ENCODE measurements around the gene SHMT1. TPM values are rescaled to one million over a fixed set of nuclear protein-coding genes. Genes with fewer than 3 reads are reported as not detected.
A peak's percentile ranks its signal among the peaks of the same experiment; 100 is the strongest.

The SHMT1 gene
- polyA plus RNA-seq, 3 donors: 4.2 to 17.9 (median 16.6) TPM

DNA sequence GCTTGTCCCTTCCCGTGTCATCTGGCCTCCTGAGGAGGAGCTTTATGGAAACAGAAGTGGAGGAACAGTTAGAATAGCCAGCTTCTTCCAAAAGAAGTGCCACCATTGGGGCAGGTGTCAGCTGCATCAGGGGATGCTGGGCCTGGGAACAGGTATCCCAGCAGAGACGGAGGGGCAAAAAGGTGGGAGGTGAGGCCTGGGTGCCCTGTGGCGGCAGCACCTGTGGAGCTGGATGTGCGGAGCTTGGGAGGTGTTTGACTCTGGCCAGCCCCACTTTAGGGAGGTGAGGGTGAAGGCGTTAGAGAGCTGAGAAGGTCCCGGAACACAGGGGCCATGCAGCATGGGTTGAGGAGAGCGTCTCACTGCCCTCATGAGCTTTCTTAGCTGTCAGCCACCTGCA lies 43.0 kb downstream of the SHMT1 start:
- peaks cover 97% of the 10 kb centered on the region for H4K20me1 ChIP-seq (ENCODE audit: insufficient read depth, low read length)

DNA sequence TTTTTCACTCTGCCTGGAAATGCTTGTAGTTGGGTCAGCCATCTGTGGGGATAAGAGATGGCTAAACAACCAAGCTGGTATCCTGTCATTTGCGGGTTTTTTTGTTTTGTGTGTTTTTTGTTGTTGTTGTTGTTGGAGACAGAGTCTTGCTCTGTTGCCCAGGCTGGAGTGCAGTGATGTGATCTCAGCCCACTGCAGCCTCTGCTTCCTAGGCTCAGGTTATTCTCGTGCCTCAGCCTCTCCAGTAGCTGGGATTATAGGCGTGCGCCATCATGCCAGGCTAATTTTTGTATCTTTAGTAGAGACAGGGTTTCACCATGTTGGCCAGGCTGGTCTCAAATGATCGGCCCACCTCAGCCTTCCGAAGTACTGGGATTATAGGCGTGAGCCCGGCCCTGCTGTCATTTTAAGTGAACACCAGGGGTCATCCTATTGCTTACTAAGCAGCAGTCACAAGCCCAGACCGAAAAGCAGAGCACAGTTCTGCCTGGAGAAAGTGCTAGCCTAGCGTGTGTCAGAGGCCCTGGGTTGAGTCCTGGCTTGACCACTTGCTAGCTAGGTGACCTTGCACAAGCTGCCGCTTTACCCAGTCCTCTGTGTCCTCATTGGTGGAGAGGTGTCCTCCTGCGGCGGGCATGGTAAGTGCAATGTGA lies 43.6 kb downstream of the SHMT1 start:
- Histone ChIP-seq H2AFZ (ENCODE audit: insufficient read depth, low read depth, low read length, poor library complexity, severe bottlenecking) (no peak overlapping the region), H3K4me2 (replicated peaks; ENCODE audit: extremely low read depth, low read length, poor library complexity, severe bottlenecking) (peak overlapping the region; percentile 69), H3K9ac (ENCODE audit: insufficient read depth, low read length, poor library complexity, severe bottlenecking) (peak overlapping the region; percentile 9), H3K36me3 (replicated peaks in 1 of 2; ENCODE audit: control insufficient read depth in 1 of 2, insufficient read depth in 2 of 2, low read length in 2 of 2) (peaks cover 47 to 59% of the 10 kb centered on the region in 2 donors), H3K4me3 (replicated peaks in 1 of 3; ENCODE audit: low read depth in 2 of 3, low read length in 3 of 3) (peak overlapping the region in 1 of 3 experiments; percentile 88), H3K9me3 (replicated peaks in 1 of 2; ENCODE audit: control insufficient read depth in 1 of 2, insufficient read depth in 1 of 2, low read length in 2 of 2) (no peaks in the 10 kb centered on the region), H3K4me1 (ENCODE audit: control insufficient read depth in 1 of 2, insufficient read depth in 2 of 2, low read length in 2 of 2) (peaks cover 57 to 67% of the 10 kb centered on the region in 2 donors), H3K79me2 (ENCODE audit: insufficient read depth, low read length) (peaks cover 96% of the 10 kb centered on the region), H4K20me1 (ENCODE audit: insufficient read depth, low read length) (peaks cover 91% of the 10 kb centered on the region), H3K27ac (ENCODE audit: low read depth in 1 of 2, low read length in 2 of 2) (peak overlapping the region in 1 of 2 donors; percentile 100), H3K27me3 (ENCODE audit: control insufficient read depth in 2 of 2, insufficient read depth in 2 of 2, low read length in 2 of 2) (no peaks in the 10 kb centered on the region)
- DNase-seq: no peak
- Mint-ChIP-seq H3K36me3 (peaks cover 62 to 66% of the 10 kb centered on the region in 2 donors), H3K4me3 (peak overlapping the region; percentile 45 to 80), H3K9me3 (peaks cover 0 to 4% (median 2%) of the 10 kb centered on the region in 7 donors), H3K27ac (peak overlapping the region; percentile 64 to 100 (median 98)), H3K4me1 (peaks cover 70% of the 10 kb centered on the region), H3K27me3 (ENCODE audit: low read depth in 3 of 3) (no peaks in the 10 kb centered on the region)
- 78% methylated on average over 13 of the region's 13 CpGs for WGBS (ENCODE audit: insufficient coverage)
- TF ChIP-seq, protein P1, sequence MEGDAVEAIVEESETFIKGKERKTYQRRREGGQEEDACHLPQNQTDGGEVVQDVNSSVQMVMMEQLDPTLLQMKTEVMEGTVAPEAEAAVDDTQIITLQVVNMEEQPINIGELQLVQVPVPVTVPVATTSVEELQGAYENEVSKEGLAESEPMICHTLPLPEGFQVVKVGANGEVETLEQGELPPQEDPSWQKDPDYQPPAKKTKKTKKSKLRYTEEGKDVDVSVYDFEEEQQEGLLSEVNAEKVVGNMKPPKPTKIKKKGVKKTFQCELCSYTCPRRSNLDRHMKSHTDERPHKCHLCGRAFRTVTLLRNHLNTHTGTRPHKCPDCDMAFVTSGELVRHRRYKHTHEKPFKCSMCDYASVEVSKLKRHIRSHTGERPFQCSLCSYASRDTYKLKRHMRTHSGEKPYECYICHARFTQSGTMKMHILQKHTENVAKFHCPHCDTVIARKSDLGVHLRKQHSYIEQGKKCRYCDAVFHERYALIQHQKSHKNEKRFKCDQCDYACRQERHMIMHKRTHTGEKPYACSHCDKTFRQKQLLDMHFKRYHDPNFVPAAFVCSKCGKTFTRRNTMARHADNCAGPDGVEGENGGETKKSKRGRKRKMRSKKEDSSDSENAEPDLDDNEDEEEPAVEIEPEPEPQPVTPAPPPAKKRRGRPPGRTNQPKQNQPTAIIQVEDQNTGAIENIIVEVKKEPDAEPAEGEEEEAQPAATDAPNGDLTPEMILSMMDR (IDR thresholded peaks at IDR 0.05): no peak
- intact Hi-C loops (cut with micrococcal nuclease): no loop called here

More for the DNA sequence above, 43.0 kb downstream of the SHMT1 start:
- Histone ChIP-seq H3K9ac (ENCODE audit: insufficient read depth, low read length, poor library complexity, severe bottlenecking) (peak overlapping the region; percentile 9), H3K27me3 (ENCODE audit: control insufficient read depth in 2 of 2, insufficient read depth in 2 of 2, low read length in 2 of 2) (no peaks in the 10 kb centered on the region), H2AFZ (ENCODE audit: insufficient read depth, low read depth, low read length, poor library complexity, severe bottlenecking) (no peak overlapping the region), H3K36me3 (replicated peaks in 1 of 2; ENCODE audit: control insufficient read depth in 1 of 2, insufficient read depth in 2 of 2, low read length in 2 of 2) (peaks cover 53 to 65% of the 10 kb centered on the region in 2 donors), H3K9me3 (replicated peaks in 1 of 2; ENCODE audit: control insufficient read depth in 1 of 2, insufficient read depth in 1 of 2, low read length in 2 of 2) (no peaks in the 10 kb centered on the region), H3K4me2 (replicated peaks; ENCODE audit: extremely low read depth, low read length, poor library complexity, severe bottlenecking) (peak overlapping the region; percentile 69), H3K27ac (ENCODE audit: low read depth in 1 of 2, low read length in 2 of 2) (peak overlapping the region in 1 of 2 donors; percentile 100), H3K4me1 (ENCODE audit: control insufficient read depth in 1 of 2, insufficient read depth in 2 of 2, low read length in 2 of 2) (peaks cover 63 to 72% of the 10 kb centered on the region in 2 donors), H3K79me2 (ENCODE audit: insufficient read depth, low read length) (peaks cover 100% of the 10 kb centered on the region), H3K4me3 (replicated peaks in 1 of 3; ENCODE audit: low read depth in 2 of 3, low read length in 3 of 3) (peak overlapping the region in 1 of 3 experiments; percentile 88)
- Mint-ChIP-seq H3K9me3 (peaks cover 0 to 4% (median 2%) of the 10 kb centered on the region in 7 donors), H3K27ac (peak overlapping the region in 5 of 7 donors; percentile 64 to 99 (median 75)), H3K4me3 (peak overlapping the region in 1 of 2 donors; percentile 64), H3K27me3 (ENCODE audit: low read depth in 3 of 3) (no peaks in the 10 kb centered on the region), H3K36me3 (peaks cover 68 to 72% of the 10 kb centered on the region in 2 donors), H3K4me1 (peaks cover 75% of the 10 kb centered on the region)
- TF ChIP-seq, protein P1 (IDR thresholded peaks at IDR 0.05): no peak
- 94% methylated on average over 7 of the region's 7 CpGs for WGBS (ENCODE audit: insufficient coverage)
- DNase-seq: no peak
- intact Hi-C loops (cut with micrococcal nuclease): no loop called here

All from CD14-positive monocyte (primary cell).